ENCODE results near the gene TNK2. TPM values are rescaled to one million over a fixed set of nuclear protein-coding genes. Genes with fewer than 3 reads are reported as not detected.

Gene TNK2
- polyA plus RNA-seq, 4 donors: 6.7 to 32.8 (median 16.2) TPM

DNA sequence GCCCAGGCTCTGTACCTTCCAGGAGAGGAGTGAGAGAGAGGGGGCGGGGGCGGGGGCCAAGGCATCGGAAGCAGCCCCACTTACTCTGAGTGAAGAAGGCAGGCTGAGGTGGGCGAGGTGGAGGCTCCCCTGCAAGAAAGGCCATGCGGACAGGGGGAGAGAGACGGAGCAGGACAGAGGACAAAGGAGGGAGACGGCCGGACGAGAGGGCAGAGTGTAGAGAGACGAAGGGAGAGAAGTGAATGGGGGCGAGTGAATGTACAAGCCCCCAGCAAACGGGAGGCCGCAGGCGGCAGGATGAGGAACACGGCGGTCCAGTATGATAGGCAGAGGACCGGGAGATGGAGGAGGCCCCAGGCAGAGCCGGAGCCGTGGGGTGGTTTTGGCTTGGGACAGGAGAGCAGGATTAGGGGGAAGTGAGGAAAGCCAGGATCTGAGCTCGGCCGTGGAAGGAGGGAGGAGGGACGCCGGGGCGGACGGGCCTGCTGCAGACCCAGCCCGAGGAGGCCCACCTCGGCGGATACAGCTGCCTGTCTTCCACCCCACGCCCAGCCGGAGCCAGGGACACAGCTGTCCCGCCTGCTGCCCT is 38.8 kb downstream of the TNK2 start:
- Histone ChIP-seq H3K27ac (ENCODE audit: low read depth in 1 of 3, low read length in 2 of 3) (no peak overlapping the region), H3K36me3 (ENCODE audit: control insufficient read depth in 3 of 3, insufficient read depth in 2 of 3, low read depth in 1 of 3, low read length in 3 of 3) (peaks cover 0 to 87% (median 2%) of the 10 kb centered on the region in 3 donors), H3K4me1 (ENCODE audit: control insufficient read depth in 3 of 3, insufficient read depth in 2 of 3, low read depth in 1 of 3, low read length in 2 of 3) (no peaks in the 10 kb centered on the region), H3K4me3 (ENCODE audit: low read depth in 1 of 3, low read length in 3 of 3) (no peak overlapping the region), H3K27me3 (ENCODE audit: control insufficient read depth in 3 of 3, insufficient read depth in 3 of 3, low read length in 3 of 3) (no peaks in the 10 kb centered on the region), H3K9me3 (ENCODE audit: control insufficient read depth in 2 of 2, insufficient read depth in 1 of 2, low read depth in 1 of 2, low read length in 1 of 2) (no peaks in the 10 kb centered on the region)
- no peak for FAIRE-seq
- WGBS, 3 donors: 85 to 93% (median 93%) methylated on average over 30 to 31 of the region's 31 CpGs
- DNase-seq: no peak

DNA sequence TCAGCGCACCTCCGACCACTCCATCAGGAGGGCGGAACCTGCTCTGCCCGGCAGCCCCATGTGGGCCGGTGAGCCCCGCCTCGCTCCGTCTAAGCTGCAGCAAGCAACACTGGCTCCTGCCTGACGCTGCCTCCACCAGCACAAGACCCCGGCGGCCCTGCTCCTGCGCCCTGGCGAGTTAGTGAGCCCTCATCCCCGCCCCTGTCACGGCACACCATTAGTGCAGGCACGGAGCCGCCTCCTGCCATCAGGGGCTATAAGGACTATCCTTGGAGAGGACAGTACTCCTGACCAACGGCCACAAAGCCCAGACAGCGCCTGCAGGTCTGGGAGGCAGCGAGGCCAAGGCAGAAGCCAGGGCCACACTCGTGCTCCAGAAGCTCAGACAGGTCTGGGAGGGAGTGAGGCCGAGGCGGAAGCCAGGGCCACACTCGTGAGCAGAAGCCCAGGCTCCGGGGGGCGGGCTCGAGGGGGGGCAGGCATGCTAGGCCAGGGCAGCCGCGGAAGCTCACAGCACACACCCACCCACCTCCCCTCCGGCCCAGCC is 39.4 kb downstream of the TNK2 start:
- H3K4me1 ChIP-seq (ENCODE audit: control insufficient read depth in 3 of 3, insufficient read depth in 2 of 3, low read depth in 1 of 3, low read length in 2 of 3): no peaks in the 10 kb centered on the region
- H3K27ac ChIP-seq (ENCODE audit: low read depth in 1 of 3, low read length in 2 of 3): no peak overlapping the region
- no peak for DNase-seq
- WGBS, 3 donors: 87 to 92% (median 89%) methylated on average over 22 to 30 of the region's 30 CpGs
- peaks cover 0 to 86% (median 2%) of the 10 kb centered on the region in 3 donors for H3K36me3 ChIP-seq (ENCODE audit: control insufficient read depth in 3 of 3, insufficient read depth in 2 of 3, low read depth in 1 of 3, low read length in 3 of 3)
- no peak overlapping the region for H3K4me3 ChIP-seq (ENCODE audit: low read depth in 1 of 3, low read length in 3 of 3)
- H3K9me3 ChIP-seq (ENCODE audit: control insufficient read depth in 2 of 2, insufficient read depth in 1 of 2, low read depth in 1 of 2, low read length in 1 of 2): no peaks in the 10 kb centered on the region
- FAIRE-seq: no peak
- no peaks in the 10 kb centered on the region for H3K27me3 ChIP-seq (ENCODE audit: control insufficient read depth in 3 of 3, insufficient read depth in 3 of 3, low read length in 3 of 3)

GRCh38 chr3:195868336-195868865 is 40.0 kb downstream of the TNK2 start:
- 95 to 99% (median 96%) methylated on average over 29 to 39 of the region's 39 CpGs for WGBS, 3 donors
- FAIRE-seq: no peak
- Histone ChIP-seq H3K27me3 (ENCODE audit: control insufficient read depth in 3 of 3, insufficient read depth in 3 of 3, low read length in 3 of 3) (no peaks in the 10 kb centered on the region), H3K9me3 (ENCODE audit: control insufficient read depth in 2 of 2, insufficient read depth in 1 of 2, low read depth in 1 of 2, low read length in 1 of 2) (no peaks in the 10 kb centered on the region), H3K4me3 (ENCODE audit: low read depth in 1 of 3, low read length in 3 of 3) (no peak overlapping the region), H3K4me1 (ENCODE audit: control insufficient read depth in 3 of 3, insufficient read depth in 2 of 3, low read depth in 1 of 3, low read length in 2 of 3) (no peaks in the 10 kb centered on the region), H3K27ac (ENCODE audit: low read depth in 1 of 3, low read length in 2 of 3) (no peak overlapping the region), H3K36me3 (ENCODE audit: control insufficient read depth in 3 of 3, insufficient read depth in 2 of 3, low read depth in 1 of 3, low read length in 3 of 3) (peaks cover 0 to 88% (median 2%) of the 10 kb centered on the region in 3 donors)
- no peak for DNase-seq

DNA sequence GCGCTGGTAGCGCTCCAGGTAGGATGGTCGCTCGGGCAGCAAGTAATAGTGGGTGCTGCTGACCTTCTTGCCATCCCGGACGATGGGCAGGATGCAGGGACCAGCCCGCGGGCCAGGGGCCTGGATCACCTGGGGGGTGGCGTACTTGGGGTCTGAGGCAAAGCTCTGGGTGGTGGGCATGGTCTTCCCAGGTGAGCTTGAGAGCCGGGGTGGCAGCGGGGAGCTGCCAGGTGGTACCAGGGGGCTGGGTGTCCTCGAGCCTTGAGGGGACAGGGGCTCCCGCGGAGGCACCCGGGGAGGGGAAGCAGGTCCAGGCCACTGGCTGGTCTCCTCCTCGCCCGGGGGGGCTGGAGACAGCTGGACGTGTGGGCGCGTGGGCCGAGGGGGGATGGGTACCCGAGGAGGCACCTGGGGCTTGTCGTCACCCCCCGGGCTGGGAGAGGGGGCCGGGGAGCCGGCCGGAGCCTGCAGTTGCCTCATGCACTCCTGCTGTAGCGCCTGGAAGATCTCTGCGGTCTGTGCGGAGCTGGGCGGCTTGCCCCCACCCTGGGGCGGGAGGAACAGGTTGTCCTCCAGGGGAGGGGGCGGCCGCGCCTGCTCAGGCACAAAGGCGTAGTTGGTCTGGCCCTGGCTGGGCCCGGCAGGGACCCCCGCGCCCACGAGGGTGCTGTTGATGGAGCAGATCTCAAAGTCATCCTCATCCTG is 40.6 kb downstream of the TNK2 start:
- no peaks in the 10 kb centered on the region for H3K9me3 ChIP-seq (ENCODE audit: control insufficient read depth in 2 of 2, insufficient read depth in 1 of 2, low read depth in 1 of 2, low read length in 1 of 2)

GRCh38 chr3:195866686-195867511 is 41.5 kb downstream of the TNK2 start:
- no peaks in the 10 kb centered on the region for H3K4me1 ChIP-seq (ENCODE audit: control insufficient read depth in 3 of 3, insufficient read depth in 2 of 3, low read depth in 1 of 3, low read length in 2 of 3)
- H3K27me3 ChIP-seq (ENCODE audit: control insufficient read depth in 3 of 3, insufficient read depth in 3 of 3, low read length in 3 of 3): no peaks in the 10 kb centered on the region
- peaks cover 0 to 76% (median 2%) of the 10 kb centered on the region in 3 donors for H3K36me3 ChIP-seq (ENCODE audit: control insufficient read depth in 3 of 3, insufficient read depth in 2 of 3, low read depth in 1 of 3, low read length in 3 of 3)
- no peak overlapping the region for H3K27ac ChIP-seq (ENCODE audit: low read depth in 1 of 3, low read length in 2 of 3)
- no peak overlapping the region for H3K4me3 ChIP-seq (ENCODE audit: low read depth in 1 of 3, low read length in 3 of 3)
- WGBS, 3 donors: 90 to 97% (median 95%) methylated on average over 28 to 30 of the region's 30 CpGs
- no peaks in the 10 kb centered on the region for H3K9me3 ChIP-seq (ENCODE audit: control insufficient read depth in 2 of 2, insufficient read depth in 1 of 2, low read depth in 1 of 2, low read length in 1 of 2)
- no peak for FAIRE-seq
- DNase-seq: no peak

More for the DNA sequence above, 40.6 kb downstream of the TNK2 start:
- H3K4me1 ChIP-seq (ENCODE audit: control insufficient read depth in 3 of 3, insufficient read depth in 2 of 3, low read depth in 1 of 3, low read length in 2 of 3): no peaks in the 10 kb centered on the region
- no peak overlapping the region for H3K4me3 ChIP-seq (ENCODE audit: low read depth in 1 of 3, low read length in 3 of 3)
- no peak for FAIRE-seq
- peaks cover 0 to 85% (median 2%) of the 10 kb centered on the region in 3 donors for H3K36me3 ChIP-seq (ENCODE audit: control insufficient read depth in 3 of 3, insufficient read depth in 2 of 3, low read depth in 1 of 3, low read length in 3 of 3)
- H3K27ac ChIP-seq (ENCODE audit: low read depth in 1 of 3, low read length in 2 of 3): no peak overlapping the region
- DNase-seq: no peak
- no peaks in the 10 kb centered on the region for H3K27me3 ChIP-seq (ENCODE audit: control insufficient read depth in 3 of 3, insufficient read depth in 3 of 3, low read length in 3 of 3)
- 93 to 97% (median 94%) methylated on average over 24 to 40 of the region's 40 CpGs for WGBS, 3 donors

DNA sequence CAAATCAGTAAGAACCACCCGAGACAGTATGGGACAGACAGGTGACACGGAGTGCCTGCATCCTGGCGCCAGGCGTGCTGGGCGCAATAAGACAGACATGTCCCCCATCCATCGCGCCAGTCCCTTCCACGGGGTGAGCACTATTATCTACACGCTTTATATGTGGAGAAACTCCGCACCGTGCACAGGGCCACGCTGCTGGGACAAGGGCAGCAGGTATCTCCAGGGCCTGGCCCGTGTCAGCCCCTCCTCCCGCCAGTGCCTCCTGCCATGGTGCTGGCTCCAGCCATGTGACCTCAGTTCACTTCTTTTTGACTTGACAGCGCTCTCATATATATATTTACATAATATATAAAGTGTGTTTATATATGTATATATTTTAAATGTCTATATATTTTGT is 42.6 kb downstream of the TNK2 start:
- Histone ChIP-seq H3K4me3 (ENCODE audit: low read depth in 1 of 3, low read length in 3 of 3) (no peak overlapping the region), H3K36me3 (ENCODE audit: control insufficient read depth in 3 of 3, insufficient read depth in 2 of 3, low read depth in 1 of 3, low read length in 3 of 3) (peaks cover 0 to 65% (median 2%) of the 10 kb centered on the region in 3 donors), H3K9me3 (ENCODE audit: control insufficient read depth in 2 of 2, insufficient read depth in 1 of 2, low read depth in 1 of 2, low read length in 1 of 2) (no peaks in the 10 kb centered on the region), H3K27me3 (ENCODE audit: control insufficient read depth in 3 of 3, insufficient read depth in 3 of 3, low read length in 3 of 3) (no peaks in the 10 kb centered on the region), H3K4me1 (ENCODE audit: control insufficient read depth in 3 of 3, insufficient read depth in 2 of 3, low read depth in 1 of 3, low read length in 2 of 3) (no peaks in the 10 kb centered on the region), H3K27ac (ENCODE audit: low read depth in 1 of 3, low read length in 2 of 3) (no peak overlapping the region)
- DNase-seq (no peak), FAIRE-seq (no peak)
- 89 to 92% (median 90%) methylated on average over 15 of the region's 15 CpGs for WGBS, 3 donors

GRCh38 chr3:195863121-195864061 is 45.0 kb downstream of the TNK2 start:
- peak overlapping the region in 1 of 3 donors; percentile 5 for H3K27ac ChIP-seq (ENCODE audit: low read depth in 1 of 3, low read length in 2 of 3)
- no peaks in the 10 kb centered on the region for H3K9me3 ChIP-seq (ENCODE audit: control insufficient read depth in 2 of 2, insufficient read depth in 1 of 2, low read depth in 1 of 2, low read length in 1 of 2)
- no peak overlapping the region for H3K4me3 ChIP-seq (ENCODE audit: low read depth in 1 of 3, low read length in 3 of 3)
- H3K27me3 ChIP-seq (ENCODE audit: control insufficient read depth in 3 of 3, insufficient read depth in 3 of 3, low read length in 3 of 3): peaks cover 0 to 6% (median 0%) of the 10 kb centered on the region in 3 donors
- peaks cover 0 to 6% (median 0%) of the 10 kb centered on the region in 3 donors for H3K4me1 ChIP-seq (ENCODE audit: control insufficient read depth in 3 of 3, insufficient read depth in 2 of 3, low read depth in 1 of 3, low read length in 2 of 3)
- WGBS, 3 donors: 49 to 57% (median 53%) methylated on average over 30 of the region's 30 CpGs
- DNase-seq (peak; percentile 75 to 88), FAIRE-seq (no peak)
- peaks cover 0 to 42% (median 2%) of the 10 kb centered on the region in 3 donors for H3K36me3 ChIP-seq (ENCODE audit: control insufficient read depth in 3 of 3, insufficient read depth in 2 of 3, low read depth in 1 of 3, low read length in 3 of 3)

Measured in small intestine (tissue), 7 donors.